ENCODE results near the gene CDK5RAP1. TPM values are rescaled to one million over a fixed set of nuclear protein-coding genes. Genes with fewer than 3 reads are reported as not detected.

The CDK5RAP1 gene
- total RNA-seq, 1 donor, result 22.5 TPM

DNA sequence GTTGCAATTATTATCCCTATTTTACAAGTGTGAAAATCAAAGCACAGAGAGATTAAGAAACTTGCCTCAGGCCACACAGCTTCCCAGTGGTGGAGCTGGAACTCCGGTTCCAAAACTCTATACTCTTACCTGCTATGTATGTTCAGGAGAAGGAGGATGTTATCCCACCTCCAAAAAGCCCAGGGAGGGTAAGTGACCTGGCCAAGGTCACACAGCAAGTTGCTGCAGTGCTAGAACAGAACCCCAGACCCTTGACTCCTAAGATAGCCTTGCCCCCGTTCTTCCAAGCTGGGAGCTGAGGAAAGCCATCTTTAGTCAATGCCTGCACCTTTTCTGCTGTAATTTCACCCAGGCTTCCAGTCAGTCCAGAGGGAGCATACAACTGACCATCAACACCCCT lies 76.0 kb downstream of the CDK5RAP1 start:
- no peak for DNase-seq (ENCODE audit: low read depth)
- no peak overlapping the region for H3K4me3 ChIP-seq (ENCODE audit: low read depth, low read length)
- TF ChIP-seq, protein P1, sequence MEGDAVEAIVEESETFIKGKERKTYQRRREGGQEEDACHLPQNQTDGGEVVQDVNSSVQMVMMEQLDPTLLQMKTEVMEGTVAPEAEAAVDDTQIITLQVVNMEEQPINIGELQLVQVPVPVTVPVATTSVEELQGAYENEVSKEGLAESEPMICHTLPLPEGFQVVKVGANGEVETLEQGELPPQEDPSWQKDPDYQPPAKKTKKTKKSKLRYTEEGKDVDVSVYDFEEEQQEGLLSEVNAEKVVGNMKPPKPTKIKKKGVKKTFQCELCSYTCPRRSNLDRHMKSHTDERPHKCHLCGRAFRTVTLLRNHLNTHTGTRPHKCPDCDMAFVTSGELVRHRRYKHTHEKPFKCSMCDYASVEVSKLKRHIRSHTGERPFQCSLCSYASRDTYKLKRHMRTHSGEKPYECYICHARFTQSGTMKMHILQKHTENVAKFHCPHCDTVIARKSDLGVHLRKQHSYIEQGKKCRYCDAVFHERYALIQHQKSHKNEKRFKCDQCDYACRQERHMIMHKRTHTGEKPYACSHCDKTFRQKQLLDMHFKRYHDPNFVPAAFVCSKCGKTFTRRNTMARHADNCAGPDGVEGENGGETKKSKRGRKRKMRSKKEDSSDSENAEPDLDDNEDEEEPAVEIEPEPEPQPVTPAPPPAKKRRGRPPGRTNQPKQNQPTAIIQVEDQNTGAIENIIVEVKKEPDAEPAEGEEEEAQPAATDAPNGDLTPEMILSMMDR (IDR thresholded peaks at IDR 0.05; ENCODE audit: insufficient read depth, low read depth, low read length), result no peak

DNA sequence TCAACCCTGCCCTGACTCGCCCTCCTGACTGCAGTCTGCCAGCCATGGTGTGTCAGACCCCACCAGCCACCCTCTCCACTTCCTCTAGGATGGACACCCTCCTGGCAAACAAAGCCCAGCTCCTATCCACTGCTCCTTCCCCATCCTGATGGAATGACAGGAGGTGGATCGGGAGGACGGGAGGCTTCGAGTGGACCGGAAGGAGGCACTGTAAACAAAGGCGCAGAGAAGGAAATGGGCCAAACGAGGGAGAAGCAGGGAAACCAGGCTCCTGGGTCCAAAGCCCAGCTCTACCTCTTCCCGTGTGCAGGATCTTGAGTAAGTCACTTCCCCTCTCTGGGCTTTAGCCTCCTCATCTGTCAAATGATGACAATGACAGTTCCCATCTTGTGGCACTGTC lies 78.1 kb downstream of the CDK5RAP1 start:
- no peak overlapping the region for H3K4me3 ChIP-seq (ENCODE audit: low read depth, low read length)
- DNase-seq (ENCODE audit: low read depth), result no peak
- TF ChIP-seq, protein P1 (IDR thresholded peaks at IDR 0.05; ENCODE audit: insufficient read depth, low read depth, low read length), result no peak

DNA sequence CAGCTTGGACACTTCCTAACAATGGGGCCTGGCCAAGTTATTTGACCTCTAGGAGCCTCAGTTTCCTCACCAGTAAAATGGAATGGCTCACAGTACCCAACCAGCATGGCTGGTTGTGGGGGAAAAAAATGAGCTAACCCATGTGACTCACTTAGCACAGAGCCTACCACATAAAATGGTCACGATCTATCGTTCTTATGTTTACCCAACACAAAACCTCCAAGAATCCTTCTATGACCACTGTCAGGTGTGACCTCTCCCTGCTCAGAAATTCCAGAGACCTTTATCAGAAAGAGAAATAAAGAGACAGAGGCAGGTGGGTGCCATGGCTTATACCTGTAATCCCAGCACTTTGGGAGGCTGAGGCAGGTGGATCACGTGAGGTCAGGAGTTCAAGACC lies 78.9 kb downstream of the CDK5RAP1 start:
- no peak for DNase-seq (ENCODE audit: low read depth)
- TF ChIP-seq, protein P1 (IDR thresholded peaks at IDR 0.05; ENCODE audit: insufficient read depth, low read depth, low read length), result no peak
- H3K4me3 ChIP-seq (ENCODE audit: low read depth, low read length), result no peak overlapping the region

DNA sequence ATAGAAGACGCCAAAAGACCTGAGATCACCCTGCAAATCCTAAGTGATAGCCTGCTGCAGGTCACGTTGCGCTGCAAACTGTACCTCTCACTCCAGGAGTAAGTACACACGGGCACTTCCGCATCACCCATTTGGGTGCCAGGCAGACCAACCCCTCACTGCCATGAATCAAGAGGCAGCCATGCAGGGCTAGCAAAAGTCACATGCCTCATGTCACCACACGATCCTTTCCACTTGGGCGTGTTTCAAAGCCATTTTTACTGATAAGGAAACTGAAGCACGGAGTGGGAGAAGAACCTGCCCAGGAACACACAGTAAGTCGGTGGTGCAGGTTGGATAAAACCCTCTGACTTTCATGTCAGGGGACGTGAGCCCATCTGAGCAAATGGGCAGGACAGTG lies 81.3 kb downstream of the CDK5RAP1 start:
- TF ChIP-seq, protein P1 (IDR thresholded peaks at IDR 0.05; ENCODE audit: insufficient read depth, low read depth, low read length), result no peak
- DNase-seq (ENCODE audit: low read depth), result no peak
- H3K4me3 ChIP-seq (ENCODE audit: low read depth, low read length), result no peak overlapping the region

DNA sequence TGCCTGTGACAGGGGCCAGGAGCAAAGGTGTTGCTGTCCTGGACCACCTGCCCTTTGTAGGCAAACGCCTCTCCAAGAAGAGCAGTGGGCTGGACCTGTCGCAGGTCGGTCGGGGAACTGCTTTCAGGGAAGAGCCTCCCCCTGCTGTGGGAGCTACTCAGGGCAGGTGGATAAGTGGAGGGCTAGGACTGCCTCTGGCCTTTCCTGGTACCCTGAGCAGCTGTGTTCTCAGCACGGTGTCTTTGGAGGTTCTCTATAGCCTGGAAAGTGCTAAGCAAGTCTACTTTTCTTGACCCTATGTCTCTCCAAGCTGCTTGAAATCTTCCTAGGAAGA lies 83.3 kb downstream of the CDK5RAP1 start:
- no peak for DNase-seq (ENCODE audit: low read depth)
- TF ChIP-seq, protein P1 (IDR thresholded peaks at IDR 0.05; ENCODE audit: insufficient read depth, low read depth, low read length), result no peak

DNA sequence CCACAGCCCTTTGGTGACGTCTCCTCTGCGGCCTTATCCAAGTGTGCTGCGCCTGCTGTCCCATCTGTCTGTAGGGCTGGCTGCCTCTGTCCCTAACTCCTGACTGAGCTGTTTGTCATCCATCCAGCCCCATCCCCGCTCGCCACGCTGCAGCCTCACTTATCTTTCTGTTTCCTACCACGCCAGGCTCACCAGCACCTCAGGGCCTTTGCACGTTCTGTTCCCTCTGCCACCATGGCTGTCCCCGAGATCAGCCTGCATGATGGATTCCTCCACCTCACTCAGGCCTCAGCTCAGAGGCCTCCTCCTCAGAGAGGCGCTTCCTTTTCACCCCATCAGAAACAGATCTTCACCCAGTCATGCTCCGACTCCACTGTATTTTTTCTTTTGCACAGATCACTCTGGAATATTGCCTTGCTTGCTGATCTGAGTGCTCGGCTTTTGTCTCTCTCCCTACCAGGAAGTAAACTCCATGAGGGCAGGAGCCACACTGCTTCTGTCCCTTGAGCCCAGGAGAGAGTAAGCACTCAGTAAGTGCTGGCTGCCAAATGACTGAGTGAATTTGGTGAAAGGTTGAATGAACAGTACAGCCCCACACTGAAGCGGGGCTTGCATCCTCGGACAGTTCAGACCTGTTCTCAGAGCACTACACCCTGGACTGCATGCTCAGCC lies 83.8 kb downstream of the CDK5RAP1 start:
- TF ChIP-seq, protein P1 (IDR thresholded peaks at IDR 0.05; ENCODE audit: insufficient read depth, low read depth, low read length), result no peak
- DNase-seq (ENCODE audit: low read depth), result no peak
- H3K4me3 ChIP-seq (ENCODE audit: low read depth, low read length), result no peak overlapping the region

More for the DNA sequence above, 83.3 kb downstream of the CDK5RAP1 start:
- no peak overlapping the region for H3K4me3 ChIP-seq (ENCODE audit: low read depth, low read length)

DNA sequence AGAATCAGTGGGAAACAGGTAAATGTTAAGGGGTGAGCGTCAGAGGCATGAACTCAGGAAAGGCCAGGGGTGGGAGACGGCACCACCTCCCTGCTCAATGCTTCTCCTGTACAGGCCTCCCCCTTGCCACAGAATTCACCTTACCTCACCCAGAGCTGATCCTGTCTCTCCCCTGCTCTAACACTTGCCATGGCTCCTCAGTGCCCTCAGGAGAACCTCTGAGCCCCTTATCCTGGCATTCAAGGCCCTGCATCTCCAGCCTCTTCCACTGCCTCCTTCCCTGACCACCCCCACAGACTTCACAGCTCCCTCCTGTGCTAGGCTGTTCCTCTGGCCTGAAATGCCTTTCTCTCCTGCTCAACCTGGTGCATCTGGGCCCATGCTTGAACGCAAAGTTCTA lies 84.4 kb downstream of the CDK5RAP1 start:
- no peak overlapping the region for H3K4me3 ChIP-seq (ENCODE audit: low read depth, low read length)
- TF ChIP-seq, protein P1 (IDR thresholded peaks at IDR 0.05; ENCODE audit: insufficient read depth, low read depth, low read length), result no peak
- DNase-seq (ENCODE audit: low read depth), result no peak

Measured in fibroblast of villous mesenchyme (primary cell).